T47D (cell line): ENCODE data around the gene NT5C3B.
A peak's percentile ranks its signal among the peaks of the same experiment; 100 is the strongest.
"Not testable (repeated sequence)": the region's sequence is repeated elsewhere in the genome, so short reads cannot be mapped to it uniquely, and the experiment has no call there.

Experiments used
- DNase-seq, 2 experiments: peaks; one replicate each; pipeline versions ENCODE4 v3.0.0 to v3.0.0-alpha.2; 2011 to 2012; ENCODE audit warnings: low read depth in 1 of 2, low spot score in 1 of 2
- JUND ChIP-seq: IDR thresholded peaks from 2 replicates; pipeline ENCODE4 v1.6.1; 2012; ENCODE audit warnings: low read depth
- in situ Hi-C: cut with HindIII; loops from 2 replicates; pipeline ENCODE4 v1.10.0; 2016; ENCODE audit warnings: low sequenced_read_pairs, low pct_unique_long_range_greater_than_20kb

The NT5C3B gene

DNA sequence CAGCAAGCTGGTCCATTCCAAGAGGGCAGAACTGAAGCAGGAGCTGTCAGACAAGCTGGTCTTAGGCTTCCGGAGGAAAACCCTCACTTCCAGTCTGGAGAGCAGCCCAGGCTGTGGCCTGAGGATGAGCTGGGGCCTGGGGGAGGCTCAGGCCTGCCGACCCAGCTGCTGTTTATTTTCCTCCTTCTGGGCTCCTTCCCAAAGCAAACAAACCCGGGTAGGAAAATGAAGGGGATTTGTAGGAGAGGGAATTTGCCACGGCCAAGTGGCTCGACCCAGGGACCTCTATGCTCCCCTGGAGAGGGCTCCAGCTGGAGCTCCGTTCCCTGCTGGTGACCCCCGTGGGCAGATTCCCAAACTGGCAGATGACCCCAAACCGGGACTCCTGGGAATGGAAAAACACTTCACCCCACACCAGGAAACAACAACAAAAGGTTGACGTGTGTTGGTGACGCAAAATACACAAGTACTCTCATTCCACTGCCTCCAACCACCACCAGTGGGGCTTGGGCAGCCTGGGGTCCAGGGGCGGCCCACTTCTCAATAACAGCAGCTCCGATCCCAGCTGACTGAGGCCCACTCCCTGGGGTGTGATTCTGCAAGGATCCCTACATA, 58.4 kb downstream of the NT5C3B start:
- TF ChIP-seq JUND: no peak
- in situ Hi-C loops: no loop called here
- peak in 1 of 2 experiments; percentile 94 for DNase-seq

DNA sequence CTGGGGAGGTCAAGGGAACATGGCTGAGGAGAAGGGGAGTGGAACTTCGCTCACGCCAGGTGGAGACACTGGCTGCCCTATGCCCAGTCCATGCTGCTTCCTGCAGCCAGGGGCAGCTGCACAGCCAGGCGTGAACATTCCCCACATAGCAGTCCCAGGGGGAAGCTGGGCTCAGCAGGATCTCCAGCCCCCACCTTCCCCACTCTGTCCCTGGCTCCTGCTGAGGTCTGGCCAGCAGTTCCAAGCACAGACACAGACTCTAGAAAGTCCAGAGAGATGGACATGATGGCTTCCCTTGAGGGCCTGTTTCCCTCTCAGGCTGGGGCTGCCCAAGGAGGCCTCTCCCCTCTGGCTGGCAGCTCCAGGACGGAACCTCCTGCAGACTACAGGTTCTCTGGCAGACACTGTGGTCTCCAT, 58.9 kb downstream of the NT5C3B start:
- TF ChIP-seq JUND: no peak
- in situ Hi-C loops: no loop called here
- peak in 1 of 2 experiments; percentile 73 for DNase-seq

DNA sequence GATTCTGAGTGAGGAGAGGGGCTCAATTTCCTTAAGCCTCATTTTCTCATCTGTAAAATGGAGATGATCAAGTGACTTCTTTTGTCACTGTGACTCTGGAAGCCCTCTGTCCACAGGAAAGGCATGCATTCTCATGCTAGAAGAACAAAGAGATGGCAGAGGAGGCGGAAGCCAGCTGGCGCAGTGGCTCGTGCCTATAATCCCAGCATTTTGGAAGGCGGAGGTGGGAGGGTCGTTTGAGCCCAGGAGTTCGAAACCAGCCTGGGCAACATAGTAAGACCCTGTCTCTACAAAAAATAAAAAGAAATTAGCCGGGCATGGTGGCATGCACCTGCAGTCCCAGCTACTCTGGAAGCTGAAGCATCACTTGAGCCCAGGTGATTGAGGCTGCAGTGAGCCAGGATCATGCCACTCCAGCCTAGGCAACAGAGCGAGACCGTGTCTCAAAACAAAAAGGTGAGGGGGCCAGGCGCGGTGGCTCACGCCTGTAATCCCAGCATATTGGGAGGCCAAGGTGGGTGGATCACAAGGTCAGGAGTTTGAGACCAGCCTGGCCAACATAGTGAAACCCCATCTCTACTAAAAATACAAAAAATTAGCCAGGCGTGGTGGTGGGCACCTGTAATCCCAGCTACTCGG, 59.7 kb downstream of the NT5C3B start:
- in situ Hi-C loops, DNase-seq: not testable (repeated sequence)

DNA sequence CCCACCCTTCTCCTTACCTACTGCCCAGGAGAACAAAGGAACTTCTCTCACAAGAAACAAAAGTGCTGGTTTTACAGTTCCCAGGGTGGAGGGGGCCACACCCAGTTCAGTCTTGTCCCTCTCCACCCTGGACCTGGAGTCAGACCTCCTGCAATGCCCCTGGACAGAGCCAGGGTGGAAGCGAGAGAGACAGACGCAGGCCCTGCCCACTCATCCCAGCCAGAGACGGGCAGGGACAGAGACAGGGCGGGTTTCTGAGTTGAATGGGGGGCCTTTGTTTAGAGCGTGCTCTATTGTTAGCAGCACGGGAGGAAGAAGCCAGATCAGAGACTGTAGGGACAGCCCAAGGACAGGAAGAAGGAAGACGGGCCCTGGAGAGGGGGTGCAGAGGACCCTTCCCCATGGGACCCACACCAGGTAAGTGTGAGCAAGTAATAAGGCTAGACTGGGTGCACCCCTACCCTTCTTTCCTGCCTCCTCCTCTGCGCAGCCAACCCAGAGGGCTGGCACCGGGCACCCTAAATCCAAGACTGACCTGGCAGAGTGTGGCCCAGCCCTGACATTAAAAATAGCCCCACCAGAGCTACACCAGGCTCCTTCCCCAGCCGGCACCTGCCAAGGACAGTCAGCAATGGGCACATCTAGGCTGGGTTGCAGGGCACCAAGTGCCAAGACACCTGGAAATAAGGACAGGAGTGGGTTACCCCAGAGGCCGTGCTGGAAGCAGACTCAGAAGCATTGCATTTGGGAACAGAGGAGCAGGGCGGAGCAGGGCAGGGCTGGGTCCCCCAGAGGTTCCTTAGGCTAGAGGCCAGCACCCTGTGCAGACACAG, 60.4 kb downstream of the NT5C3B start:
- in situ Hi-C loops: no loop called here
- no peak for DNase-seq
- TF ChIP-seq JUND: no peak
